B cell (primary cell): ENCODE results near the gene THSD4. TPM values are rescaled to one million over a fixed set of nuclear protein-coding genes. Genes with fewer than 3 reads are reported as not detected.

Source experiments
- ATAC-seq: fragments of 200-7000 bp; cut with Tn5 transposase; one replicate; pipeline ENCODE4 v1.10.0; 2021; ENCODE audit warnings: low read depth, mild to moderate bottlenecking, moderate number of reproducible peaks, moderate library complexity
- CTCF ChIA-PET: fragments of 350-600 bp; sonication (Branson Sonifier 250); formaldehyde crosslinking; loops from one replicate; lab custom pipeline; 2021; ENCODE audit warnings: antibody characterized with exemption, inconsistent platforms; lab: Charles Lee
- POLR2A ChIA-PET: fragments of 350-600 bp; sonication (Branson Sonifier 250); formaldehyde crosslinking; loops from one replicate; lab custom pipeline; 2021; ENCODE audit warnings: antibody characterized with exemption; lab: Charles Lee
- DNase-seq: peaks from one replicate; pipeline ENCODE4 v3.0.0; 2013
- H2AFZ ChIP-seq: 2 replicates; pipeline ENCODE4 v1.6.1; 2012; ENCODE audit warnings: mild to moderate bottlenecking, low read depth, low read length; ENCODE audit not compliant: insufficient read depth, poor library complexity, severe bottlenecking
- H3K27ac ChIP-seq, 2 donors: 1 replicate in 1 of 2; 2 replicates in 1 of 2; pipeline ENCODE4 v1.5.1; 2012 to 2013; ENCODE audit warnings: low read length in 2 of 2, mild to moderate bottlenecking in 2 of 2, moderate library complexity in 1 of 2
- H3K27me3 ChIP-seq, 4 experiments: fragments of 200-600 bp in 1 of 4; sonication (generic) in 1 of 4; replicated peaks in 1 of 4; 1 replicate in 2 of 4; 2 replicates in 2 of 4; pipeline versions ENCODE4 v1.6.1 to v1.7.0; 2013 to 2016; ENCODE audit warnings: low read length in 3 of 4, mild to moderate bottlenecking in 2 of 4, mixed read lengths in 1 of 4, moderate library complexity in 1 of 4; ENCODE audit not compliant: insufficient read depth in 4 of 4, control insufficient read depth in 3 of 4; ENCODE audit errors: control extremely low read depth in 1 of 4
- H3K36me3 ChIP-seq, 2 experiments: replicated peaks in 1 of 2; 1 replicate in 1 of 2; 2 replicates in 1 of 2; pipeline versions ENCODE4 v1.6.1 to v1.7.1; 2013; ENCODE audit warnings: low read length in 1 of 2; ENCODE audit not compliant: insufficient read depth in 2 of 2, control insufficient read depth in 1 of 2; ENCODE audit errors: control extremely low read depth in 1 of 2, extremely low read depth in 1 of 2
- H3K4me1 ChIP-seq, 2 donors: fragments of 200-600 bp in 1 of 2; sonication (generic) in 1 of 2; 1 replicate in 1 of 2; 2 replicates in 1 of 2; pipeline versions ENCODE4 v1.5.1 to v1.6.1; 2013 to 2017; ENCODE audit warnings: low read length in 2 of 2; ENCODE audit not compliant: control insufficient read depth in 2 of 2, insufficient read depth in 2 of 2
- H3K4me2 ChIP-seq: replicated peaks from 2 replicates; pipeline ENCODE3; 2012; ENCODE audit warnings: mild to moderate bottlenecking, low read depth, low read length; ENCODE audit not compliant: poor library complexity, severe bottlenecking
- H3K4me3 ChIP-seq, 5 experiments: fragments of 200-600 bp in 1 of 5; sonication (generic) in 1 of 5; 1 replicate in 3 of 5; 2 replicates in 2 of 5; pipeline versions ENCODE4 v1.5.1 to v1.7.0; 2011 to 2016; ENCODE audit warnings: low read length in 4 of 5, mild to moderate bottlenecking in 4 of 5, low read depth in 2 of 5, control low read depth in 1 of 5, moderate library complexity in 1 of 5; ENCODE audit not compliant: insufficient read depth in 1 of 5; ENCODE audit errors: control extremely low read depth in 1 of 5, extremely low read depth in 1 of 5
- H3K79me2 ChIP-seq: fragments of 200-600 bp; sonication (generic); one replicate; pipeline ENCODE4 v1.6.0; 2016; ENCODE audit warnings: low read length; ENCODE audit not compliant: control insufficient read depth, insufficient read depth
- H3K9ac ChIP-seq: fragments of 200-600 bp; sonication (generic); 2 replicates; pipeline ENCODE4 v1.6.1; 2017; ENCODE audit warnings: mild to moderate bottlenecking, low read length, moderate library complexity
- H3K9me3 ChIP-seq, 3 donors: one replicate each; pipeline versions ENCODE4 v1.6.1 to v1.7.1; 2013; ENCODE audit warnings: low read length in 2 of 3; ENCODE audit not compliant: control insufficient read depth in 2 of 3, insufficient read depth in 1 of 3; ENCODE audit errors: control extremely low read depth in 1 of 3
- H4K20me1 ChIP-seq: 2 replicates; pipeline ENCODE4 v1.6.0; 2012; ENCODE audit warnings: mild to moderate bottlenecking, low read length; ENCODE audit not compliant: insufficient read depth, control insufficient read depth, poor library complexity, severe bottlenecking
- H3K27ac Mint-ChIP-seq: one replicate; pipeline ENCODE4 v1.8.0; 2021; ENCODE audit warnings: mixed read lengths
- H3K27me3 Mint-ChIP-seq: one replicate; pipeline ENCODE4 v1.8.0; 2021; ENCODE audit warnings: mixed read lengths
- H3K4me1 Mint-ChIP-seq: one replicate; pipeline ENCODE4 v1.8.0; 2021; ENCODE audit warnings: mixed read lengths
- H3K4me3 Mint-ChIP-seq: one replicate; pipeline ENCODE4 v1.8.0; 2021; ENCODE audit warnings: mixed read lengths
- H3K9me3 Mint-ChIP-seq: one replicate; pipeline ENCODE4 v1.8.0; 2022; ENCODE audit warnings: mixed read lengths; ENCODE audit not compliant: insufficient read depth
- EZH2 ChIP-seq: IDR thresholded peaks from 2 replicates; pipeline ENCODE4 v1.6.1; 2012; ENCODE audit warnings: borderline replicate concordance, low read depth, mild to moderate bottlenecking, moderate library complexity, low read length; ENCODE audit not compliant: insufficient read depth, poor library complexity, severe bottlenecking
- WGBS: methylation state at CpG from one replicate; pipeline ENCODE4 v1.1.5; 2013; ENCODE audit warnings: missing lambda C conversion rate; ENCODE audit not compliant: insufficient coverage; 5-methylcytosine and 5-hydroxymethylcytosine counted together
- intact Hi-C: fragments of 100-400 bp; cut with micrococcal nuclease; formaldehyde crosslinking; loops from one replicate; pipeline ENCODE4 v1.10.0; 2022
- polyA plus RNA-seq: library from polyadenylated mRNA; depleted of rRNA; stranded (reverse); fragments of >200 nt; gene quantifications from 2 replicates; pipeline ENCODE4 v1.2.3, GENCODE V29; 2012
- total RNA-seq, 2 donors: library from RNA; stranded (reverse); fragments of 120-200 nt in 1 of 2; gene quantifications; 1 replicate in 1 of 2; 2 replicates in 1 of 2; pipeline versions ENCODE4 v1.2.3 to v1.2.4, GENCODE V29; 2013 to 2022
- TF ChIP-seq, protein P1 (sequence below): fragments of 200-600 bp; IDR thresholded peaks from one replicate; pipeline ENCODE4 v1.8.0; 2022; ENCODE audit warnings: antibody characterized with exemption, mild to moderate bottlenecking

THSD4 gene
- total and polyA plus RNA-seq, 2 donors (not counting 1 experiment from before 2014, with no cell fraction given): not detected

- Histone ChIP-seq H4K20me1 (no peaks in the 10 kb centered on the region), H3K4me3 (no peak overlapping the region), H3K9me3 (peaks cover 0 to 2% (median 0%) of the 10 kb centered on the region in 3 donors), H3K9ac (no peak overlapping the region), H3K4me2 (no peak overlapping the region), H3K79me2 (no peaks in the 10 kb centered on the region), H3K36me3 (no peaks in the 10 kb centered on the region), H2AFZ (no peak overlapping the region), H3K27me3 (peaks cover 0 to 2% (median 0%) of the 10 kb centered on the region in 4 experiments), H3K27ac (no peak overlapping the region), H3K4me1 (no peaks in the 10 kb centered on the region)
- TF ChIP-seq EZH2: no peak
- TF ChIP-seq, protein P1, sequence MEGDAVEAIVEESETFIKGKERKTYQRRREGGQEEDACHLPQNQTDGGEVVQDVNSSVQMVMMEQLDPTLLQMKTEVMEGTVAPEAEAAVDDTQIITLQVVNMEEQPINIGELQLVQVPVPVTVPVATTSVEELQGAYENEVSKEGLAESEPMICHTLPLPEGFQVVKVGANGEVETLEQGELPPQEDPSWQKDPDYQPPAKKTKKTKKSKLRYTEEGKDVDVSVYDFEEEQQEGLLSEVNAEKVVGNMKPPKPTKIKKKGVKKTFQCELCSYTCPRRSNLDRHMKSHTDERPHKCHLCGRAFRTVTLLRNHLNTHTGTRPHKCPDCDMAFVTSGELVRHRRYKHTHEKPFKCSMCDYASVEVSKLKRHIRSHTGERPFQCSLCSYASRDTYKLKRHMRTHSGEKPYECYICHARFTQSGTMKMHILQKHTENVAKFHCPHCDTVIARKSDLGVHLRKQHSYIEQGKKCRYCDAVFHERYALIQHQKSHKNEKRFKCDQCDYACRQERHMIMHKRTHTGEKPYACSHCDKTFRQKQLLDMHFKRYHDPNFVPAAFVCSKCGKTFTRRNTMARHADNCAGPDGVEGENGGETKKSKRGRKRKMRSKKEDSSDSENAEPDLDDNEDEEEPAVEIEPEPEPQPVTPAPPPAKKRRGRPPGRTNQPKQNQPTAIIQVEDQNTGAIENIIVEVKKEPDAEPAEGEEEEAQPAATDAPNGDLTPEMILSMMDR: no peak
- no peak overlapping the region for H3K4me3 Mint-ChIP-seq
- intact Hi-C loops: no loop called here
- ATAC-seq (no peak), DNase-seq (no peak)
- no peaks in the 10 kb centered on the region for H3K9me3 Mint-ChIP-seq
- H3K4me1 Mint-ChIP-seq: no peaks in the 10 kb centered on the region
- 77% methylated on average over 2 of the region's 3 CpGs for WGBS
- ChIA-PET POLR2A (no interaction called here), CTCF (no interaction called here)
- H3K27ac Mint-ChIP-seq: no peak overlapping the region
- H3K27me3 Mint-ChIP-seq: peaks cover 3% of the 10 kb centered on the region
Measured at GRCh38 chr15:71335591-71335990, 220.3 kb downstream of the THSD4 start.

GRCh38 chr15:71336671-71337070 is 221.4 kb downstream of the THSD4 start:
- no peaks in the 10 kb centered on the region for H3K79me2 ChIP-seq
- CTCF ChIA-PET: no interaction called here
- H3K36me3 ChIP-seq: no peaks in the 10 kb centered on the region
- no peaks in the 10 kb centered on the region for H3K4me1 ChIP-seq
- H3K27me3 Mint-ChIP-seq: peaks cover 3% of the 10 kb centered on the region
- no peak overlapping the region for H3K4me2 ChIP-seq
- no peaks in the 10 kb centered on the region for H3K4me1 Mint-ChIP-seq
- no peak overlapping the region for H3K9ac ChIP-seq
- ATAC-seq (no peak), DNase-seq (no peak)
- intact Hi-C loops: no loop called here
- H3K27ac Mint-ChIP-seq: no peak overlapping the region
- peaks cover 0 to 2% (median 0%) of the 10 kb centered on the region in 4 experiments for H3K27me3 ChIP-seq
- H2AFZ ChIP-seq: no peak overlapping the region
- H3K9me3 Mint-ChIP-seq: no peaks in the 10 kb centered on the region
- no peak overlapping the region for H3K4me3 Mint-ChIP-seq
- WGBS: 78% methylated on average over 3 of the region's 3 CpGs
- H3K9me3 ChIP-seq: peaks cover 0 to 2% (median 0%) of the 10 kb centered on the region in 3 donors
- TF ChIP-seq, protein P1: no peak
- no peak for TF ChIP-seq EZH2
- no peak overlapping the region for H3K4me3 ChIP-seq
- POLR2A ChIA-PET: no interaction called here
- no peaks in the 10 kb centered on the region for H4K20me1 ChIP-seq
- no peak overlapping the region for H3K27ac ChIP-seq
